ENCODE data around the gene BCAS4.
"Not testable (repeated sequence)": the region's sequence is repeated elsewhere in the genome, so short reads cannot be mapped to it uniquely, and the experiment has no call there.

Gene BCAS4

GRCh38 chr20:50771419-50772080 is 23.3 kb upstream of the BCAS4 start:
- CTCF ChIA-PET; H3K27ac ChIP-seq (ENCODE audit: insufficient read depth in 1 of 2, low read depth in 1 of 2, low read length in 2 of 2, poor library complexity in 1 of 2, severe bottlenecking in 2 of 2); H3K36me3 ChIP-seq (ENCODE audit: control insufficient read depth in 4 of 4, insufficient read depth in 4 of 4, low read length in 3 of 4); DNase-seq; H3K4me3 ChIP-seq (ENCODE audit: control insufficient read depth in 1 of 7, extremely low read depth in 1 of 7, insufficient read depth in 4 of 7, low read depth in 2 of 7, low read length in 6 of 7); H3K9me3 ChIP-seq (ENCODE audit: control extremely low read depth in 1 of 5, control insufficient read depth in 4 of 5, insufficient read depth in 2 of 5, low read depth in 1 of 5, low read length in 4 of 5); POLR2A ChIA-PET; H3K27me3 ChIP-seq (replicated peaks in 2 of 5; ENCODE audit: control insufficient read depth in 4 of 5, insufficient read depth in 5 of 5, low read length in 4 of 5); H3K4me1 ChIP-seq (ENCODE audit: control extremely low read depth in 1 of 4, control insufficient read depth in 4 of 4, insufficient read depth in 4 of 4, low read length in 3 of 4): not testable (repeated sequence)
- WGBS (ENCODE audit: insufficient coverage) = no CpG with 5 or more reads among the region's 8 CpGs

GRCh38 chr20:50772420-50773185 is 22.3 kb upstream of the BCAS4 start:
- CTCF ChIA-PET = interaction anchor here (1.0 kb wide), 2 partner anchors 10 to 17 kb away, joined by 3 to 4 read pairs; no protein-coding TSS in a partner anchor
- 70% methylated on average over 4 of the region's 5 CpGs for WGBS (ENCODE audit: insufficient coverage)

GRCh38 chr20:50774515-50774914 is 20.3 kb upstream of the BCAS4 start:
- ChIA-PET POLR2A (no interaction called here), CTCF (interaction anchor here (0.6 to 1.0 kb wide), 2 partner anchors 10 to 15 kb away, joined by 3 read pairs; no protein-coding TSS in a partner anchor)
- H3K4me3 ChIP-seq (ENCODE audit: control insufficient read depth in 1 of 7, extremely low read depth in 1 of 7, insufficient read depth in 4 of 7, low read depth in 2 of 7, low read length in 6 of 7) = no peak overlapping the region
- WGBS (ENCODE audit: insufficient coverage) = no CpG with 5 or more reads among the region's 3 CpGs
- DNase-seq = no peak
- H3K27me3 ChIP-seq (replicated peaks in 2 of 5; ENCODE audit: control insufficient read depth in 4 of 5, insufficient read depth in 5 of 5, low read length in 4 of 5) = no peaks in the 10 kb centered on the region
- H3K36me3 ChIP-seq (ENCODE audit: control insufficient read depth in 4 of 4, insufficient read depth in 4 of 4, low read length in 3 of 4) = no peaks in the 10 kb centered on the region
- no peaks in the 10 kb centered on the region for H3K4me1 ChIP-seq (ENCODE audit: control extremely low read depth in 1 of 4, control insufficient read depth in 4 of 4, insufficient read depth in 4 of 4, low read length in 3 of 4)
- no peak overlapping the region for H3K27ac ChIP-seq (ENCODE audit: insufficient read depth in 1 of 2, low read depth in 1 of 2, low read length in 2 of 2, poor library complexity in 1 of 2, severe bottlenecking in 2 of 2)
- no peaks in the 10 kb centered on the region for H3K9me3 ChIP-seq (ENCODE audit: control extremely low read depth in 1 of 5, control insufficient read depth in 4 of 5, insufficient read depth in 2 of 5, low read depth in 1 of 5, low read length in 4 of 5)

More at GRCh38 chr20:50772420-50773185, 22.3 kb upstream of the BCAS4 start:
- Histone ChIP-seq H3K36me3 (ENCODE audit: control insufficient read depth in 4 of 4, insufficient read depth in 4 of 4, low read length in 3 of 4) (no peaks in the 10 kb centered on the region), H3K27ac (ENCODE audit: insufficient read depth in 1 of 2, low read depth in 1 of 2, low read length in 2 of 2, poor library complexity in 1 of 2, severe bottlenecking in 2 of 2) (no peak overlapping the region), H3K9me3 (ENCODE audit: control extremely low read depth in 1 of 5, control insufficient read depth in 4 of 5, insufficient read depth in 2 of 5, low read depth in 1 of 5, low read length in 4 of 5) (no peaks in the 10 kb centered on the region), H3K27me3 (replicated peaks in 2 of 5; ENCODE audit: control insufficient read depth in 4 of 5, insufficient read depth in 5 of 5, low read length in 4 of 5) (no peaks in the 10 kb centered on the region), H3K4me3 (ENCODE audit: control insufficient read depth in 1 of 7, extremely low read depth in 1 of 7, insufficient read depth in 4 of 7, low read depth in 2 of 7, low read length in 6 of 7) (no peak overlapping the region), H3K4me1 (ENCODE audit: control extremely low read depth in 1 of 4, control insufficient read depth in 4 of 4, insufficient read depth in 4 of 4, low read length in 3 of 4) (no peaks in the 10 kb centered on the region)
- POLR2A ChIA-PET = no interaction called here
- DNase-seq = no peak

- Histone ChIP-seq H3K27ac (ENCODE audit: insufficient read depth in 1 of 2, low read depth in 1 of 2, low read length in 2 of 2, poor library complexity in 1 of 2, severe bottlenecking in 2 of 2) (no peak overlapping the region), H3K27me3 (replicated peaks in 2 of 5; ENCODE audit: control insufficient read depth in 4 of 5, insufficient read depth in 5 of 5, low read length in 4 of 5) (no peaks in the 10 kb centered on the region), H3K9me3 (ENCODE audit: control extremely low read depth in 1 of 5, control insufficient read depth in 4 of 5, insufficient read depth in 2 of 5, low read depth in 1 of 5, low read length in 4 of 5) (no peaks in the 10 kb centered on the region), H3K36me3 (ENCODE audit: control insufficient read depth in 4 of 4, insufficient read depth in 4 of 4, low read length in 3 of 4) (no peaks in the 10 kb centered on the region), H3K4me3 (ENCODE audit: control insufficient read depth in 1 of 7, extremely low read depth in 1 of 7, insufficient read depth in 4 of 7, low read depth in 2 of 7, low read length in 6 of 7) (no peak overlapping the region), H3K4me1 (ENCODE audit: control extremely low read depth in 1 of 4, control insufficient read depth in 4 of 4, insufficient read depth in 4 of 4, low read length in 3 of 4) (no peaks in the 10 kb centered on the region)
- DNase-seq = no peak
- ChIA-PET POLR2A (no interaction called here), CTCF (interaction anchor here (1.1 kb wide), 1 partner anchor 15 kb away, joined by 5 read pairs; no protein-coding TSS in a partner anchor)
- 100% methylated on average over 3 of the region's 8 CpGs for WGBS (ENCODE audit: insufficient coverage)
Measured at GRCh38 chr20:50776122-50776817, 18.6 kb upstream of the BCAS4 start.

- Histone ChIP-seq H3K4me3 (ENCODE audit: control insufficient read depth in 1 of 7, extremely low read depth in 1 of 7, insufficient read depth in 4 of 7, low read depth in 2 of 7, low read length in 6 of 7) (no peak overlapping the region), H3K9me3 (ENCODE audit: control extremely low read depth in 1 of 5, control insufficient read depth in 4 of 5, insufficient read depth in 2 of 5, low read depth in 1 of 5, low read length in 4 of 5) (no peaks in the 10 kb centered on the region), H3K27ac (ENCODE audit: insufficient read depth in 1 of 2, low read depth in 1 of 2, low read length in 2 of 2, poor library complexity in 1 of 2, severe bottlenecking in 2 of 2) (no peak overlapping the region), H3K36me3 (ENCODE audit: control insufficient read depth in 4 of 4, insufficient read depth in 4 of 4, low read length in 3 of 4) (no peaks in the 10 kb centered on the region), H3K4me1 (ENCODE audit: control extremely low read depth in 1 of 4, control insufficient read depth in 4 of 4, insufficient read depth in 4 of 4, low read length in 3 of 4) (no peaks in the 10 kb centered on the region), H3K27me3 (replicated peaks in 2 of 5; ENCODE audit: control insufficient read depth in 4 of 5, insufficient read depth in 5 of 5, low read length in 4 of 5) (no peaks in the 10 kb centered on the region)
- ChIA-PET POLR2A (no interaction called here), CTCF (interaction anchor here (1.8 kb wide), 1 partner anchor 17 kb away, joined by 8 read pairs; the partner anchor contains the start of gene BCAS4)
- WGBS (ENCODE audit: insufficient coverage) = no CpG with 5 or more reads among the region's 2 CpGs
- DNase-seq = no peak
Measured at GRCh38 chr20:50777373-50777772, 17.5 kb upstream of the BCAS4 start.

GRCh38 chr20:50778994-50779393 is 15.9 kb upstream of the BCAS4 start:
- H3K27me3 ChIP-seq (replicated peaks in 2 of 5; ENCODE audit: control insufficient read depth in 4 of 5, insufficient read depth in 5 of 5, low read length in 4 of 5); POLR2A ChIA-PET; H3K4me3 ChIP-seq (ENCODE audit: control insufficient read depth in 1 of 7, extremely low read depth in 1 of 7, insufficient read depth in 4 of 7, low read depth in 2 of 7, low read length in 6 of 7); H3K27ac ChIP-seq (ENCODE audit: insufficient read depth in 1 of 2, low read depth in 1 of 2, low read length in 2 of 2, poor library complexity in 1 of 2, severe bottlenecking in 2 of 2); DNase-seq; H3K9me3 ChIP-seq (ENCODE audit: control extremely low read depth in 1 of 5, control insufficient read depth in 4 of 5, insufficient read depth in 2 of 5, low read depth in 1 of 5, low read length in 4 of 5); H3K4me1 ChIP-seq (ENCODE audit: control extremely low read depth in 1 of 4, control insufficient read depth in 4 of 4, insufficient read depth in 4 of 4, low read length in 3 of 4); H3K36me3 ChIP-seq (ENCODE audit: control insufficient read depth in 4 of 4, insufficient read depth in 4 of 4, low read length in 3 of 4): not testable (repeated sequence)
- 100% methylated on average over 6 of the region's 8 CpGs for WGBS (ENCODE audit: insufficient coverage)
- CTCF ChIA-PET = interaction anchor here (2.9 kb wide), 1 partner anchor 11 kb away, joined by 21 read pairs; no protein-coding TSS in a partner anchor

GRCh38 chr20:50783390-50783789 is 11.5 kb upstream of the BCAS4 start:
- ChIA-PET POLR2A (no interaction called here), CTCF (interaction anchor here (2.0 kb wide), 1 partner anchor 11 kb away, joined by 6 read pairs; the partner anchor contains the start of gene BCAS4)
- Histone ChIP-seq H3K4me1 (ENCODE audit: control extremely low read depth in 1 of 4, control insufficient read depth in 4 of 4, insufficient read depth in 4 of 4, low read length in 3 of 4) (no peaks in the 10 kb centered on the region), H3K4me3 (ENCODE audit: control insufficient read depth in 1 of 7, extremely low read depth in 1 of 7, insufficient read depth in 4 of 7, low read depth in 2 of 7, low read length in 6 of 7) (no peak overlapping the region), H3K36me3 (ENCODE audit: control insufficient read depth in 4 of 4, insufficient read depth in 4 of 4, low read length in 3 of 4) (no peaks in the 10 kb centered on the region), H3K27ac (ENCODE audit: insufficient read depth in 1 of 2, low read depth in 1 of 2, low read length in 2 of 2, poor library complexity in 1 of 2, severe bottlenecking in 2 of 2) (no peak overlapping the region), H3K27me3 (replicated peaks in 2 of 5; ENCODE audit: control insufficient read depth in 4 of 5, insufficient read depth in 5 of 5, low read length in 4 of 5) (no peaks in the 10 kb centered on the region), H3K9me3 (ENCODE audit: control extremely low read depth in 1 of 5, control insufficient read depth in 4 of 5, insufficient read depth in 2 of 5, low read depth in 1 of 5, low read length in 4 of 5) (no peaks in the 10 kb centered on the region)
- DNase-seq = no peak
- WGBS (ENCODE audit: insufficient coverage) = 100% methylated on average over 2 of the region's 2 CpGs
